ENCODE results near the gene MPL.

GRCh38 chr1:43313771-43314170 is 23.8 kb upstream of the MPL start:
- TF ChIP-seq CTCF (optimal IDR thresholded peaks at IDR 0.05 in 1 of 3, IDR thresholded peaks at IDR 0.05 in 1 of 3, conservative IDR thresholded peaks at IDR 0.05 in 1 of 3; ENCODE audit: extremely low read depth in 1 of 3, insufficient read depth in 2 of 3, low read length in 3 of 3), result no peak
- no peak for TF ChIP-seq EZH2 (IDR thresholded peaks at IDR 0.05; ENCODE audit: low read length)

All from keratinocyte (primary cell).